HG02588 (cell line): ENCODE measurements around the gene MSANTD2.

Experiments
- ATAC-seq: cut with Tn5 transposase; IDR thresholded peaks from one replicate; pipeline ENCODE4 v1.9.1; 2021; ENCODE audit warnings: mild to moderate bottlenecking, moderate library complexity; ENCODE audit not compliant: unreplicated experiment

The MSANTD2 gene

GRCh38 chr11:124800226-124800929, at the start of gene MSANTD2:
Gene MSANTD2 (minus strand): TSS chr11:124800406. CDS start chr11:124800380, 26 bp downstream.
- ATAC-seq: peak; percentile 91

- no peak for ATAC-seq
Observed at GRCh38 chr11:124846070-124846673, 46.0 kb upstream of the MSANTD2 start.

GRCh38 chr11:124844664-124845079, 44.5 kb upstream of the MSANTD2 start:
- ATAC-seq: no peak

GRCh38 chr11:124843616-124843910, 43.4 kb upstream of the MSANTD2 start:
- ATAC-seq: no peak

- ATAC-seq: no peak
Observed at GRCh38 chr11:124842305-124842704, 42.1 kb upstream of the MSANTD2 start.

GRCh38 chr11:124841840-124842239, 41.6 kb upstream of the MSANTD2 start:
- ATAC-seq: no peak

GRCh38 chr11:124841201-124841600, 41.0 kb upstream of the MSANTD2 start:
- no peak for ATAC-seq

GRCh38 chr11:124840666-124841065, 40.5 kb upstream of the MSANTD2 start:
- ATAC-seq: no peak

- ATAC-seq: no peak
Observed at GRCh38 chr11:124839972-124840621, 39.9 kb upstream of the MSANTD2 start.

GRCh38 chr11:124839128-124839971, 39.1 kb upstream of the MSANTD2 start:
- ATAC-seq: no peak

- no peak for ATAC-seq
Observed at GRCh38 chr11:124838805-124839127, 38.6 kb upstream of the MSANTD2 start.

- no peak for ATAC-seq
Observed at GRCh38 chr11:124837491-124837856, 37.3 kb upstream of the MSANTD2 start.

GRCh38 chr11:124835918-124836317, 35.7 kb upstream of the MSANTD2 start:
- no peak for ATAC-seq

GRCh38 chr11:124834526-124835180, 34.4 kb upstream of the MSANTD2 start:
- no peak for ATAC-seq

- ATAC-seq: no peak
Observed at GRCh38 chr11:124832571-124832970, 32.4 kb upstream of the MSANTD2 start.

- ATAC-seq: no peak
Observed at GRCh38 chr11:124831897-124832296, 31.7 kb upstream of the MSANTD2 start.

GRCh38 chr11:124830749-124831148, 30.5 kb upstream of the MSANTD2 start:
- no peak for ATAC-seq

GRCh38 chr11:124829986-124830385, 29.8 kb upstream of the MSANTD2 start:
- ATAC-seq: no peak

- no peak for ATAC-seq
Observed at GRCh38 chr11:124825876-124826275, 25.7 kb upstream of the MSANTD2 start.

GRCh38 chr11:124823512-124824376, 23.5 kb upstream of the MSANTD2 start:
- no peak for ATAC-seq
